Measurements from ENCODE around the gene GNAO1.

Gene GNAO1

GRCh38 chr16:56365552-56365951 lies 174.3 kb downstream of the GNAO1 start:
- no peak overlapping the region for H3K27ac ChIP-seq
- no peak for TF ChIP-seq ZFX (IDR thresholded peaks at IDR 0.05)
- TF ChIP-seq CTCF (conservative IDR thresholded peaks at IDR 0.05), result no peak

GRCh38 chr16:56366945-56367344 lies 175.7 kb downstream of the GNAO1 start:
- TF ChIP-seq ZFX (IDR thresholded peaks at IDR 0.05) (no peak), CTCF (conservative IDR thresholded peaks at IDR 0.05) (no peak)
- no peak overlapping the region for H3K27ac ChIP-seq

- H3K27ac ChIP-seq, result peak overlapping the region; percentile 32; the same call in 1 of the 2 replicates
- TF ChIP-seq ZFX (IDR thresholded peaks at IDR 0.05), result no peak
- TF ChIP-seq CTCF (conservative IDR thresholded peaks at IDR 0.05), result no peak
Measured at GRCh38 chr16:56367764-56368163, 176.5 kb downstream of the GNAO1 start.

- TF ChIP-seq ZFX (IDR thresholded peaks at IDR 0.05), result no peak
- TF ChIP-seq CTCF (conservative IDR thresholded peaks at IDR 0.05), result no peak
- 0 out of 2 replicates have a peak overlapping the region, but pooled peaks have one; percentile 32 for H3K27ac ChIP-seq
Measured at GRCh38 chr16:56368545-56368944, 177.3 kb downstream of the GNAO1 start.

- H3K27ac ChIP-seq, result no peak overlapping the region; the same call in 1 of the 2 replicates
- no peak for TF ChIP-seq CTCF (conservative IDR thresholded peaks at IDR 0.05)
- no peak for TF ChIP-seq ZFX (IDR thresholded peaks at IDR 0.05)
Measured at GRCh38 chr16:56369202-56369601, 177.9 kb downstream of the GNAO1 start.

GRCh38 chr16:56370185-56370874 lies 179.0 kb downstream of the GNAO1 start:
- peak overlapping the region; percentile 90 for H3K27ac ChIP-seq
- TF ChIP-seq ZFX (IDR thresholded peaks at IDR 0.05) (no peak), CTCF (conservative IDR thresholded peaks at IDR 0.05) (no peak)

GRCh38 chr16:56370875-56371659 lies 179.8 kb downstream of the GNAO1 start:
- H3K27ac ChIP-seq, result peak overlapping the region; percentile 90
- TF ChIP-seq CTCF (conservative IDR thresholded peaks at IDR 0.05) (no peak), ZFX (IDR thresholded peaks at IDR 0.05) (no peak)
